Liver (tissue), 9 donors: ENCODE results near the gene RAMAC. TPM values are rescaled to one million over a fixed set of nuclear protein-coding genes. Genes with fewer than 3 reads are reported as not detected.

Source experiments
- DNase-seq: peaks from one replicate; pipeline ENCODE4 v3.0.0-alpha.2; 2017; ENCODE audit warnings: low spot score
- H3K27ac ChIP-seq, 2 donors: one replicate each; pipeline ENCODE4 v1.7.0; 2013; ENCODE audit warnings: inconsistent platforms in 2 of 2, low read length in 2 of 2, control low read depth in 1 of 2, low read depth in 1 of 2, mild to moderate bottlenecking in 1 of 2
- H3K27me3 ChIP-seq, 4 donors: one replicate each; pipeline versions ENCODE4 v1.6.1 to v1.7.0; 2013; ENCODE audit warnings: low read length in 3 of 4, inconsistent platforms in 1 of 4, mild to moderate bottlenecking in 1 of 4, moderate library complexity in 1 of 4; ENCODE audit not compliant: control insufficient read depth in 4 of 4, insufficient read depth in 4 of 4
- H3K36me3 ChIP-seq, 4 donors: one replicate each; pipeline versions ENCODE4 v1.6.1 to v1.7.0; 2013; ENCODE audit warnings: low read length in 3 of 4, mild to moderate bottlenecking in 3 of 4, low read depth in 1 of 4, moderate library complexity in 1 of 4; ENCODE audit not compliant: control insufficient read depth in 4 of 4, insufficient read depth in 3 of 4
- H3K4me1 ChIP-seq, 4 donors: one replicate each; pipeline versions ENCODE4 v1.6.1 to v1.7.0; 2013; ENCODE audit warnings: low read length in 3 of 4, mild to moderate bottlenecking in 3 of 4, moderate library complexity in 1 of 4; ENCODE audit not compliant: control insufficient read depth in 4 of 4, insufficient read depth in 4 of 4
- H3K4me3 ChIP-seq, 3 donors: one replicate each; pipeline versions ENCODE4 v1.6.1 to v1.7.0; 2013; ENCODE audit warnings: low read length in 3 of 3, control low read depth in 1 of 3, low read depth in 1 of 3, mild to moderate bottlenecking in 1 of 3
- H3K9ac ChIP-seq, 2 donors: one replicate each; pipeline ENCODE4 v1.7.0; 2013; ENCODE audit warnings: low read length in 2 of 2, mild to moderate bottlenecking in 2 of 2, moderate library complexity in 2 of 2, control low read depth in 1 of 2, low read depth in 1 of 2
- H3K9me3 ChIP-seq, 4 donors: one replicate each; pipeline versions ENCODE4 v1.6.1 to v1.7.0; 2013; ENCODE audit warnings: low read length in 3 of 4; ENCODE audit not compliant: control insufficient read depth in 4 of 4
- EGR1 ChIP-seq, 2 donors: IDR thresholded peaks; 2 replicates each; pipeline ENCODE4 v1.6.1; 2016 to 2018; ENCODE audit warnings: antibody characterized with exemption in 2 of 2, low read depth in 2 of 2
- MAX ChIP-seq: IDR thresholded peaks from 2 replicates; pipeline ENCODE4 v1.6.1; 2016; ENCODE audit warnings: antibody characterized with exemption
- WGBS: extraction: QIAGEN DNeasy Blood & Tissue Kit; methylation state at CpG from one replicate; pipeline ENCODE4 v1.1.7; 2013; 5-methylcytosine and 5-hydroxymethylcytosine counted together
- polyA plus RNA-seq, 2 donors: library from polyadenylated mRNA; stranded (reverse) in 1 of 2; unstranded in 1 of 2; fragments of 200-250 nt in 1 of 2; fragments of >200 nt in 1 of 2; fragmentation: Nextera tagmentation in 1 of 2; extraction: Ambion mirVana in 1 of 2; gene quantifications; one replicate each; pipeline versions ENCODE4 v1.2.1 to v1.2.3, GENCODE V29; 2013 to 2015
- total RNA-seq, 2 donors: library from RNA; depleted of rRNA; stranded (reverse); fragments of >200 nt; gene quantifications; one replicate each; pipeline ENCODE4 v1.2.3, GENCODE V29; 2014
- donor health status: healthy.
- donor health status: healthy.
- donor health status: healthy.
- donor health status: healthy.
- donor health status: healthy.

The RAMAC gene
- total and polyA plus RNA-seq, 4 donors: 10.0 to 26.1 (median 16.6) TPM

- H3K9ac ChIP-seq: no peak overlapping the region
- peaks cover 9 to 29% (median 19%) of the 10 kb centered on the region in 4 donors for H3K36me3 ChIP-seq
- no peak overlapping the region for H3K27ac ChIP-seq
- DNase-seq: no peak
- H3K4me3 ChIP-seq: no peak overlapping the region
- WGBS: 72% methylated on average over 1 of the region's 1 CpG
- TF ChIP-seq MAX (no peak), EGR1 (IDR thresholded peaks at IDR 0.05; ENCODE audit: low read depth in 2 of 2) (no peak)
- H3K4me1 ChIP-seq: no peaks in the 10 kb centered on the region
- H3K27me3 ChIP-seq: no peaks in the 10 kb centered on the region
- no peaks in the 10 kb centered on the region for H3K9me3 ChIP-seq
Observed at GRCh38 chr15:83039206-83039605, 53.2 kb downstream of the RAMAC start.

Other genes with a start within 250 kb of the RAMAC start
- gene FSD2, start 180.1 kb upstream of the RAMAC start, total RNA-seq: under 1 TPM; under 0.01 to 0.05 TPM
- under 1 TPM in 1 of 2 donors, not detected in 1; 0.10 TPM for gene FSD2, start 180.1 kb upstream of the RAMAC start, polyA plus RNA-seq
- gene WHAMM, start 176.6 kb upstream of the RAMAC start, total RNA-seq: 1 to 10 TPM; 3.8 to 4.0 TPM
- gene WHAMM, start 176.6 kb upstream of the RAMAC start, polyA plus RNA-seq: 1 to 10 TPM; 2.5 TPM
- gene HOMER2, start 33.5 kb upstream of the RAMAC start, total RNA-seq: 10 to 100 TPM in 1 of 2 donors, 1 to 10 TPM in 1; 4.3 to 62.0 TPM
- gene HOMER2, start 33.5 kb upstream of the RAMAC start, polyA plus RNA-seq: 10 to 100 TPM; 22.1 to 25.0 TPM
- 10 to 100 TPM in 1 of 2 donors, 1 to 10 TPM in 1; 9.0 to 13.6 TPM for gene C15orf40, start 25.4 kb downstream of the RAMAC start, total RNA-seq
- 10 to 100 TPM in 1 of 2 donors, 1 to 10 TPM in 1; 7.3 to 25.2 TPM for gene C15orf40, start 25.4 kb downstream of the RAMAC start, polyA plus RNA-seq
- 10 to 100 TPM; 37.8 to 43.9 TPM for gene BTBD1, start 81.0 kb downstream of the RAMAC start, total RNA-seq
- 10 to 100 TPM in 1 of 2 donors, 1 to 10 TPM in 1; 8.6 to 17.3 TPM for gene BTBD1, start 81.0 kb downstream of the RAMAC start, polyA plus RNA-seq
- 1 to 10 TPM; 1.6 to 2.1 TPM for gene TM6SF1, start 121.4 kb downstream of the RAMAC start, total RNA-seq
- gene TM6SF1, start 121.4 kb downstream of the RAMAC start, polyA plus RNA-seq: under 1 TPM; 0.65 to 0.94 TPM
- gene HDGFL3, start 221.6 kb downstream of the RAMAC start, total RNA-seq: 1 to 10 TPM; 1.1 to 3.5 TPM
- under 1 TPM; 0.44 to 0.92 TPM for gene HDGFL3, start 221.6 kb downstream of the RAMAC start, polyA plus RNA-seq